Osteoblast (primary cell): ENCODE results near the gene MBD3L2B. TPM values are rescaled to one million over a fixed set of nuclear protein-coding genes. Genes with fewer than 3 reads are reported as not detected.

Source experiments
- DNase-seq: peaks from one replicate; pipeline ENCODE4 v3.0.0; 2011; ENCODE audit warnings: low spot score, mixed read lengths; ENCODE audit not compliant: insufficient read length; ENCODE audit errors: missing footprints
- H2AFZ ChIP-seq: 2 replicates; pipeline ENCODE4 v1.6.0; 2011; ENCODE audit warnings: mild to moderate bottlenecking, low read length
- H3K27ac ChIP-seq: 2 replicates; pipeline ENCODE4 v1.5.1; 2011; ENCODE audit warnings: mild to moderate bottlenecking, low read depth, low read length, moderate library complexity
- H3K27me3 ChIP-seq: 2 replicates; pipeline ENCODE4 v1.6.0; 2012; ENCODE audit warnings: mild to moderate bottlenecking, control low read depth, inconsistent platforms, low read length, moderate library complexity; ENCODE audit not compliant: insufficient read depth
- H3K36me3 ChIP-seq: 2 replicates; pipeline ENCODE4 v1.5.1; 2011; ENCODE audit warnings: mild to moderate bottlenecking, low read length, control low read depth, moderate library complexity; ENCODE audit not compliant: insufficient read depth
- H3K4me1 ChIP-seq: 2 replicates; pipeline ENCODE4 v1.5.1; 2011; ENCODE audit warnings: mild to moderate bottlenecking, low read length, control low read depth, moderate library complexity; ENCODE audit not compliant: insufficient read depth
- H3K4me2 ChIP-seq: 2 replicates; pipeline ENCODE4 v1.6.0; 2011; ENCODE audit warnings: mild to moderate bottlenecking, low read length; ENCODE audit not compliant: insufficient read depth
- H3K4me3 ChIP-seq: fragments of 200-600 bp; sonication (generic); 3 replicates; pipeline ENCODE4 v1.5.1; 2012; ENCODE audit warnings: mild to moderate bottlenecking, low read length, inconsistent platforms; ENCODE audit not compliant: insufficient read depth
- H3K79me2 ChIP-seq: 2 replicates; pipeline ENCODE4 v1.6.0; 2012; ENCODE audit warnings: mild to moderate bottlenecking, low read length, control low read depth, inconsistent platforms; ENCODE audit not compliant: insufficient read depth
- H3K9me3 ChIP-seq: 2 replicates; pipeline ENCODE4 v1.5.1; 2011; ENCODE audit warnings: low read depth, low read length, control low read depth
- H4K20me1 ChIP-seq: 2 replicates; pipeline ENCODE4 v1.6.0; 2012; ENCODE audit warnings: mild to moderate bottlenecking, low read length, control low read depth; ENCODE audit not compliant: insufficient read depth
- total RNA-seq: library from RNA; depleted of rRNA; stranded (reverse); fragments of >200 nt; gene quantifications from 2 replicates; pipeline ENCODE4 v1.2.3, GENCODE V29; 2012
- TF ChIP-seq, protein P1 (sequence below): IDR thresholded peaks from 2 replicates; pipeline ENCODE4 v1.5.1; 2011; ENCODE audit warnings: mild to moderate bottlenecking, low read depth, low read length, moderate library complexity; ENCODE audit errors: extremely low read depth

MBD3L2B gene
- total RNA-seq, 1 donor = not detected

GRCh38 chr19:7007859-7008258 is 13.4 kb downstream of the MBD3L2B start:
- Histone ChIP-seq H2AFZ (no peak overlapping the region), H3K27me3 (no peaks in the 10 kb centered on the region), H3K4me2 (no peak overlapping the region), H3K4me1 (no peaks in the 10 kb centered on the region), H3K27ac (no peak overlapping the region), H4K20me1 (no peaks in the 10 kb centered on the region), H3K36me3 (no peaks in the 10 kb centered on the region), H3K9me3 (no peaks in the 10 kb centered on the region), H3K4me3 (no peak overlapping the region), H3K79me2 (no peaks in the 10 kb centered on the region)
- no peak for DNase-seq
- TF ChIP-seq, protein P1, sequence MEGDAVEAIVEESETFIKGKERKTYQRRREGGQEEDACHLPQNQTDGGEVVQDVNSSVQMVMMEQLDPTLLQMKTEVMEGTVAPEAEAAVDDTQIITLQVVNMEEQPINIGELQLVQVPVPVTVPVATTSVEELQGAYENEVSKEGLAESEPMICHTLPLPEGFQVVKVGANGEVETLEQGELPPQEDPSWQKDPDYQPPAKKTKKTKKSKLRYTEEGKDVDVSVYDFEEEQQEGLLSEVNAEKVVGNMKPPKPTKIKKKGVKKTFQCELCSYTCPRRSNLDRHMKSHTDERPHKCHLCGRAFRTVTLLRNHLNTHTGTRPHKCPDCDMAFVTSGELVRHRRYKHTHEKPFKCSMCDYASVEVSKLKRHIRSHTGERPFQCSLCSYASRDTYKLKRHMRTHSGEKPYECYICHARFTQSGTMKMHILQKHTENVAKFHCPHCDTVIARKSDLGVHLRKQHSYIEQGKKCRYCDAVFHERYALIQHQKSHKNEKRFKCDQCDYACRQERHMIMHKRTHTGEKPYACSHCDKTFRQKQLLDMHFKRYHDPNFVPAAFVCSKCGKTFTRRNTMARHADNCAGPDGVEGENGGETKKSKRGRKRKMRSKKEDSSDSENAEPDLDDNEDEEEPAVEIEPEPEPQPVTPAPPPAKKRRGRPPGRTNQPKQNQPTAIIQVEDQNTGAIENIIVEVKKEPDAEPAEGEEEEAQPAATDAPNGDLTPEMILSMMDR = no peak

DNA sequence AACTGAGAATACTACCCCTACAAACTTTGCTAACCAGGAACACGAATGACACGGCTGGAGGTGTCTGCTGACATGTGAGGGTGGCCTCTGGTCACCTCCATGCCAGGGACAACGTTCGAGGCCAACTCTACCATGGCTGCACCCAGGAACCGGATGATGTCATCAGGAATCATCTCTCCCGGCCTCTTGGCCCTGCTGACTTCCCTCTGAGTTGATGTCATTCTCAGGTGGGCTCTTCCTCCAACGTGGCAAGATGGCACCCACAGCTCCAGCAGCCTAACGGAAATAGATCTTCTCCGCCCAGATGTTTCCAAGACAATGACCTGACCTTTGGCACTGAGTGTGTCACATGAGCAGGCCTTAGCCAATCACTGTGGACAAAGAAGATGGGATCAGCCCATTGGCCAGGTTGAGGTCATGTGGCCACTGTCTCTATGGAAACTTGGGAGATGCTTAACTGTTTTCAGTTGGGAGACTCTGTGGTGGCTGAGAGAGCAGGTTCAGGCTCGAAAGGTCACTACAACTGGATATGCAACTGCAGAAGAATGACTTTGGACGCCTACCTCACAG is 15.0 kb downstream of the MBD3L2B start:
- no peak for DNase-seq
- no peaks in the 10 kb centered on the region for H3K9me3 ChIP-seq
- H4K20me1 ChIP-seq = no peaks in the 10 kb centered on the region
- H3K4me1 ChIP-seq = no peaks in the 10 kb centered on the region
- H3K79me2 ChIP-seq = no peaks in the 10 kb centered on the region
- H3K27me3 ChIP-seq = no peaks in the 10 kb centered on the region
- no peaks in the 10 kb centered on the region for H3K36me3 ChIP-seq
- TF ChIP-seq, protein P1 = no peak
- no peak overlapping the region for H3K4me2 ChIP-seq
- no peak overlapping the region for H3K4me3 ChIP-seq
- H3K27ac ChIP-seq = no peak overlapping the region
- H2AFZ ChIP-seq = no peak overlapping the region

DNA sequence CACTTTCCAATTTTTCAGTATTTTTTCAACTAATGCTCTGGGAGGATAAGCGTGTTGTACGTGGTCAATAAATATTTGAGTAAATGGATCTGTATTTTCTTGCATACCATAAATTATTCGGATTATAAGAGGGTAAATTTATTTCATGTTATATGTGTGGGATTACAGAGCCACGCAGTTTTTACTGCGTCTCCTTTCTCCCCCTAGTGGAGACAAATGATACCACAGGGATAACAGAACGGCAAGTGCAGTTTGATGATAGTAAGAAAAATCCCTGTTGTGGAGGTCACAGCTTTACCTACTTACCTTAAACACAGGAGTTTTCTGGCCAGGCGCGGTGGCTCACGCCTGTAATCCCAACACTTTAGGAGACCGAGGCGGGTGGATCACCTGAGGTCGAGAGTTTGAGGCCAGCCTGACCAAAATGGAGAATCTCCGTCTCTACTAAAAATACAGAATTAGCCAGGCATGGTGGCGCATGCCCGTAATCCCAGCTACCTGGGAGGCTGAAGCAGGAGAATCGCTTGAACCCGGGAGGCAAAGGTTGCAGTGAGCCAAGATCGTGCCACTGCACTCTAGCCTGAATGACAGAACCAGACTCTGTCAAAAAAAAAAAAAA is 16.8 kb downstream of the MBD3L2B start:
- H3K4me3 ChIP-seq = no peak overlapping the region
- no peaks in the 10 kb centered on the region for H3K36me3 ChIP-seq
- no peaks in the 10 kb centered on the region for H3K9me3 ChIP-seq
- no peak for DNase-seq
- no peak overlapping the region for H3K4me2 ChIP-seq
- no peak overlapping the region for H2AFZ ChIP-seq
- no peaks in the 10 kb centered on the region for H3K79me2 ChIP-seq
- H4K20me1 ChIP-seq = no peaks in the 10 kb centered on the region
- H3K27ac ChIP-seq = no peak overlapping the region
- no peaks in the 10 kb centered on the region for H3K27me3 ChIP-seq
- H3K4me1 ChIP-seq = no peaks in the 10 kb centered on the region
- TF ChIP-seq, protein P1 = peak; percentile 78

DNA sequence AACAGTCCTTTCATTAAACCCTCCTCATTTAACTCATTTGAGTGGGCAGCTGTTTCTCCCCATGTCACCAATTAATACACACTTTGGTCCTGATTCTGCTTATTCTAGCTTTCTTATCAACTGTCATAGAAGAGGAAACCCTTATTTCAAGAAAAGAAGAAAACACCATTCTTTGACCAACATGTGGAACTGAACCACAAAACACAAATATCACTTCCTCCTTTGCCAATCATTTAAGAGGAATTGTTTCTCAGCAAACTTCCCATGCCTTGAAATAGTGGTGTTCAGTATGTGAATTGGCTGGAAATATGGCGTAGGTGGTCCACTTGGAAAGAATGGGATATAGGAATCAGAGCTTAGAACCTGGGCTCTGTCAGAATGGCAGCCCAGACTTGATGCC is 20.4 kb downstream of the MBD3L2B start:
- Histone ChIP-seq H3K79me2 (no peaks in the 10 kb centered on the region), H3K27me3 (no peaks in the 10 kb centered on the region), H3K36me3 (no peaks in the 10 kb centered on the region), H3K4me3 (no peak overlapping the region), H3K4me1 (no peaks in the 10 kb centered on the region), H3K4me2 (no peak overlapping the region), H3K9me3 (no peaks in the 10 kb centered on the region), H4K20me1 (no peaks in the 10 kb centered on the region), H3K27ac (no peak overlapping the region), H2AFZ (no peak overlapping the region)
- no peak for DNase-seq
- TF ChIP-seq, protein P1 = no peak
